Retina (tissue), 1 donor: ENCODE data around the gene MRGPRD.
"Not testable (repeated sequence)": the region's sequence is repeated elsewhere in the genome, so short reads cannot be mapped to it uniquely, and the experiment has no call there.

Experiments used
- DNase-seq: peaks from one replicate; pipeline ENCODE4 v3.0.0-alpha.2; 2016

MRGPRD gene

DNA sequence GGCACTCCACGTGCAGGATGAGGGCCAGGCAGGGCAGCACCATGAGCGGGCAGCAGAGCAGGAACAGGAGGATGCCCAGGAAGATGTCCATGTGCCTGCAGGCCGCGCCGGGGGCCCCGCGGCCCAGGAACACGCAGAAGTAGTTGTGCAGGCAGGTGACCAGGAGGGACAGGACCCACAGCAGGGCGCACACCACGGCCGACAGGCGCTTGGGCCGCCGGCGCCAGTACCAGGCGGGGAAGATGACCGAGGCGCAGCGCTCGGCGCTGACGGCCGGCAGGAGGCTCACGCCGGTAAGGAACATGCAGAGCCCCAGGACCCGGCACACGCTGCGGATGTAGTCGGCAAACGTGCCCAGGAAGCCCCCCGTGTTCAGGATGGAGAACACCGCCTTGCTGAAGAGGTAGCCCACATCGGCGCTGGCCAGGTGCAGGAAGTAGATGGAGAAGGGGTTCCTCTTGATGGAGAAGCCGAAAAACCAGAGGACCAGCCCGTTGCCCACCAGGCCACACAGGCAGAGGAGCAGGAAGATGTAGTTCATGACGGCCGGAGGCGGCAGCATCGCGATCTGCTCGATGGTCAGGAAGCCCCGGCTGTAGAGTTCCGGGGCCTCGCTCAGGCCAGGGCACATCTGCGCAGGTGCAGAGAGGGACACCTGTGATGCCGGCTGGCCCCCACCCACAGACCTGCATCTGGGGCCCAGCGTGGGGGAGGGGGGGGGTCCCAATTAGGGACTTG, 25.0 kb upstream of the MRGPRD start:
- DNase-seq = no peak

DNA sequence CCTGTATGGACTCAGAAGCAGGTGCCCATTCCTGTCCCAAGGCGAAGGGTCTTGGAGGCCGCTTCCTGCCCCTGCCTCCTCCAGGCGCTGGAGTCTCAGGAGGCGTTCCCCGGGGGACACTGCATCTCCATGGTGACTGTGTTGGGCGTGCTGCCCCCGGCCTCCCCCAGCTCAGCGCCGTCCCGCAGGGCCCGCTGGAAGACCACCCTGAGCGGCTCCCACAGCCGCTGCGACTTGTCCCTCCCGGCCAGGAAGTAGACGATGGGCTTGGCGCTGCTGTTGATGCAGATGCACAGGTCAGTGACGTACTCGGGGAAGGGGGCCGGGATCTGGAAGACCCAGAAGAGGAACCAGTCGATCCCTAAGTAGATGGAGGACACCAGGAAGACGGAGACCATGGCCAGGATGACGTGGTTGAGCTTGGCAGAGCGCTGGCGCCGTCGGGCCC, 24.4 kb upstream of the MRGPRD start:
- no peak for DNase-seq

DNA sequence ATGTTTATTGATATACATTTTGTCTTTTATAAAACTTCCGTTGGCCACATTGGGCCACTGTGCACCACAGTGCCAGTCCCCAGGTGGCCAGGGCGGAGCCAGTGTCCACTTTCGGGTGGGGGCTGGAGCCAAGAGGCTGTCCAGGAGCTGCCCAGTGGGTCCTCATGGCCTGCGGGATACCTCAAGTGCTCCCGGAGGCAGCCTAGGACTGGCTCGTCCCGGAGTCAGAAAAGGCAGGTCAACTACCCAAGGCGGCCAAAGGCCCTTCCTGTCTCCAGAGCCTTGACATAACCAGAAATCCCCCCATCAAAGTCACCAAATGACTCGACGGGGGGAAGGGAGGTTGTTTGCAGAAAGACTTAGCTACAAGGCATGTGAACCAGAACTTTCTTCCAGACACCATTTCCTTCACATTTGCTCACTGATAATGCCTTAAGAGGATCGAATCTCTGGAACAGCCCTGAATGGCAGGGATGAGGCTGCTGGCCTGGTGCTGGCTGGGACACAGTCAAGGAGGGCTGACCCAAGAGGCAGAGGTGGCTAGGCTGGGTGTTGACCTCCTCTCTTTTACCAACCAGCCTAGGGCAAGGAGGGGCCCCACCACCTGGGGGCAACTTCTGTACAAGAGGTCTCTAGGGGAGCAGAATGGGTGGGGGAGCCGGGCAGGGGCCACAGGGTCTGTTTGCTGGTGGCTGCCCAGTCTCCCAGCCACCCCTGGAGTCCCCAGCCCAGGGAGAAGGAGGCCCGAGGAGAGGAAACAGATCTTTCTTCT, 23.8 kb upstream of the MRGPRD start:
- DNase-seq = no peak

DNA sequence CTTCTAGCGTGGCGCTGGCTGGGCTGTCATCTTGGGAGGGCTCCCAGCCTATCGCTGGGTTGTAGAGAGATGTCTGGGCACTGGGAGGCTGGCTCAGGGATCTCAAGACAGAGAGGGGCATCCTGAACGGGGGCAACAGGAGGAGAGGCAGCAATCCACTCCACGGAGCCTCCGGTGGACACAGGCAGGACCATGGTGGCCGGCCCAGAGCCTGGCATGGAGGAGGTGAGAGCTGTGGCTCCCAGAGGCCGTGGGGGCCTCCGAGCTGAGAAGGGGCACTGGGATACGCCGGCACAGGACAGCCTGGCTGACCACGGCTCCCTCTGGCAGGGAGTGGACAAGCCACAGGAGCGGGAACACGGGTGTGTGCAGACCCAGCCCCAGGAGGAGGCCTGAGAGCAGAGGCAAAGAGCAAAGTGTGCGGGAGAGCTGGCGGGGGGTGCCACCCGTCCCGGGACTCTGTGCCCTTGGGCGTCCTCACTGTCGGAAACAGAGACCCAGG, 23.1 kb upstream of the MRGPRD start:
- no peak for DNase-seq

DNA sequence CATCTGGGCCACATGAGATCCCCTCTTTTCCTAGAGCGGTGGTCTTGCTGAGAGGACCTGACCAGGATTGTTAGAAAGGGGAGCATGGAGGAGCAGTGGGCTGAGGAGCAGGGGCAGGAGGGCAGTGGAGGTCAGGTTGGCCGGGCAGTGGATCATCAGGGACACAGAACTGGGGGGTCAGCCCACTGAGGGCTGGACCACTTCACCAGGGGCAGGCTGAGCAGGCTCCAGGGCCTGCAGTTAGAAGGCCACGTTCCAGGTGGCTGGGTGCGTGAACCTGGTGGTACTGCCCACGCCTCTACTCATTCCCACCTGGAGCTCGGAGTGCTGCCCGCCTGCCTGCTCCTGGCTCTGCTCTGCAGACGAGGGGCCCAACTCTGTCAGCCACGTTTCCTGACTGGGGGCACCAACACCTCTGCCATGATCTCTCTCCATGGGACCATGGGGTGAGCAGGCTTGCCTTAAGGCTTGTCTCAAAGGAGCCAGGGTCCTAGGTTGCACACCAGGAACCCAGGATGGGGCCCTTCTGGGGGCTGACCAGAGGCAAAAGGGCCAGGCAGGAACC, 22.6 kb upstream of the MRGPRD start:
- DNase-seq = no peak

DNA sequence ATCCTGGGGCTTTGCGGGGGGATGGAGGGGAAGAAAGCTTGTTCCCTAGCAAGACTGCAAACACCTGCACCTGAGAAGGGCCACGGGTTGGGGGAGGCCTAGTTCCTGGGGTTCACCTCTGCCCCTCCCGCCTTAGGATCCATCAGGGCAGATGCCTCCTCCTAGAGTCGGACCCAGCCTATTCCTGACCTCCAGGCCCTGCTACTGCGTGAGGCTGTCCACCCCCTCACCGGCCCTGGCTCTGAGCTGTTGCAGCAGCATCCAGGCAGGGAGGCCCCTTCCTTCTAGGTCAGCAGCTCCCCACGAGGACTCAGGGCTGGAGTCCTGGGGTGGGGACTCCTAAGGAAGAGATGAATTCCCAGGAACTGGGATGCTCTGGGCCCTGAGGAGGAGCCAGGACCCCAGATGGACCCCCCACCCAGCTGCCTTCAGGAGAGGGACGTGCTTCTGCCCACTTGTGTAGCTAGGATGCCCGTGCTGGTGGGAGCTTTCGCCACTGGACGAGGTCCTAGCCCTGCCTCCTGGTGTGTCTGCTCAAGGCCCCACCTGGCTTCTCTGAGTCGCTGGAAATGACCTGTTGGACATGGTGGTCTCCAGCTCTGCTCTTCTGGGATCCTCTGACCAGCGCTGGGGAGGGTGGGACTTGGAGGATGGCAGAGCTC, 21.9 kb upstream of the MRGPRD start:
- DNase-seq = no peak

DNA sequence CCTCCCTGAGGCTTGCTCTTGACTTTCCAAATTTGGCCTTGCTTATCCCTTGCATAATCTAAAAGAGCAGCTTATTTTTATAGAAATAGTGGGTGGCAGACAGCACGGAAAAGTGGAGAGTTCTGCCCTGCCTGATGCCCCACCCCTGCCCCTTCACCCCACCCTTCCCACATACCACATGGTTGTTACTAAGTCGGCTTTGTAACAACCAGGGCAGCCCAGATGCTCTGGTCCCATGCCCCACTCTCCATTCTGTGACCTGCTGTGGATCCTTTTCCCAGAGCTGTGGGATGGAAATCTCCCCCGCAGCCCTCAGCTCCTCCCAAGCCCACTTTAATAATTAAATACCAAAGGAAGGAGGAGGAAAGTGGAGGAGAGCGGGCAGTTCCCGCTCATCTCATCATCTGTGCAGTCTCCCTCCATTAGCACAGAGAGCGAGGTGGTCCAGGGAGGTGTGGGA, 21.4 kb upstream of the MRGPRD start:
- DNase-seq = no peak

DNA sequence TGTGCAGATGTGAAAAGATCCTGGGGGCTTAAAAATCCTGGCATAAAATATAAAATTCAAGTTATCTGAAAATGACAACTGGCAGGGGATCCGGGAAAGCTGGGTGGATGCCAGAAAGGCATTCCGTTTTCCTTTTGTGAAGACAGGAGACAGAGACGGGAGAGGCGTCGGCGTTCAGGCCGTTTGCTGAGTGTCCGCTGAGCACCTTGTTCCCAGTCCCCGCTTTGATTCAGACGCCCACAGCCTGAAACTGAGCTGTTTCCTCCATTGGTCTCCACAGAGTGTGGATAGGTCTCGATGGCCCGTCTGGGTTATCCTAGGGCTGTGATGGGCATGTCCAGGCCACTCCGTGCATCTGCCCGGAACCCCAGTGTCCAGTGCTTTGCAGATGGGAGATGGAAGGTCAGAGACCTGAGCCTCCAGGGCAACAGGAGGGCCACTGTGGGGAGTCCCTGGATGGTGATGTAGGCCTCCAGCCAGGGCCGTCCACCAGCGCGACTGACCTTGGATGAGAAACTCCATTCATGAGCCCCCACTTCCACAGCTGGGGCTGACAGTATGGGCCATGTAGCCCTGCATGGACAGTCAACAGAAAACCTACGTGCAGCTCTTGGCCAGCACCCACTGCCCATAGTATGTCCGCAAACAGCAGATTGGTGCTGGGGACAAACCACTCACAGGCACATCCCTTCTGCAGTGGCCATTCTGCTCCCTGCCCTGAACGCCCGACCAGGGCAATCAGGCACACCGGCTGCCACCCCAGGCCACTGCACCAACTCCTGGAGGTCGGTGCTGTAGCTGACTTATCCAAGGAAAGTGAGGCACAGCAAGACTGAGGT, 20.7 kb upstream of the MRGPRD start:
- DNase-seq = no peak

DNA sequence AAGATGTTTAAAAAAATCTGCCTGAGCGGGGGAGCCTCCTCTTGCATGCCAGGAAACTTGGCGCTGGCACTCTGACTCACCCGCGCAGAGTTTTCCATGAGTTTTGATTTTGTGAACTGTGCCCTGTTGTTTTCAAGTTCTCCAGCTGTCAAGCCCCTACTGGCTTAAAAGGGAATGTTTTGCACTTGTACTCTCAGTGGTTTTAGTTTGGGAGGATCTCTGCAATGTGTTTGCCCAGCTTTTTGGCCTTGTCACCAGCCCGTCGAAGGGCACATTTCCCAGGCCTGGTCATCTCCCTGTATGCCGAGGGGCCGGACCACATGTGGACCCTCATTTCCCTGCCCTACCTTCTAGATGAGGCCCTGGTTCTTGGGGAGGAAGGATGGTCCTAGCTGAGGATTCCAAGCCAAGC, 20.1 kb upstream of the MRGPRD start:
- no peak for DNase-seq

DNA sequence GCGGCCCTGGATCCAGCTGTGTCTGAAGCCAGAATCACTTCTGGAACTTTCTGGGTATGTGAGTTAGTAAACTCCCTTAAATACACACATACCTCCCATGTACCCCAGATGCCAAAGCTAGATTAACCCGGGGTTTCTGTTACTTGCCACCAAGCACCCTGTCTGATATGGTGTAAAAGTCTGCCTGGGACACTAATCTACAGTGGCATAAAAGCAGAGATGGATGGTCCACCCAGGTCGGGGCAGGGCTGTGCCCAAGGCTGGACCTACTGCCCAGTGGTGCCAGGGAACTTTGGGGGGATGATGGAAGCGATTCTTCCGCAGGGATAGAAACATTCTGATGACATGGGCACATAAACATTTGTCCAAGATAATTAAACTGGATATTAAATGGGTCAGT, 19.6 kb upstream of the MRGPRD start:
- no peak for DNase-seq

DNA sequence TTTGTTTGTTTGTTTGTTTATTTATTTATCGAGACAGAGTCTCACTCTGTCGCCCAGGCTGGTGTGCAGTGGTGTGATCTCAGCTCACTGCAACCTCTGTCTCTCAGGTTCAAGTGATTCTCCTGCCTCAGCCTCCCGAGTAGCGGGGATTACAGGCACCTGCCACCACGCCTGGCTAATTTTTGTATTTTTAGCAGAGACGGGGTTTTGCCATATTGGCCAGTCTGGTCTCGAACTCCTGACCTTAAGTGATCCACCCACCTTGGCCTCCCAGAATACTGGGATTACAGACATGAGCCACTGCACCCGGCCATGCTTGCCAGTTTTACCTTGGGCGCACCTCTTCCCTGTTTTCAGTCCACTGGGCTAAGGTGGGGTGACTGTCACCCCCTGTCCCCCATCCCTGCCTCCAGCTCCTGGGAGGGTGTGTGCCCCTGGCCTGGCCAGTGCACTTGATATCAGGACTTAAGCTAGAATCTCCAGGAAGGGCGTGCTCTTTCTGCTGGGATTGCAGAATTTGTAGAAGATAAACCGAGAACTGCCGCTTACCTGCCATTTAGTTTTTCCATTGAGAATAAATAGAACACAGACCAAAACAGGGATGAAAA, 19.1 kb upstream of the MRGPRD start:
- DNase-seq = not testable (repeated sequence)

DNA sequence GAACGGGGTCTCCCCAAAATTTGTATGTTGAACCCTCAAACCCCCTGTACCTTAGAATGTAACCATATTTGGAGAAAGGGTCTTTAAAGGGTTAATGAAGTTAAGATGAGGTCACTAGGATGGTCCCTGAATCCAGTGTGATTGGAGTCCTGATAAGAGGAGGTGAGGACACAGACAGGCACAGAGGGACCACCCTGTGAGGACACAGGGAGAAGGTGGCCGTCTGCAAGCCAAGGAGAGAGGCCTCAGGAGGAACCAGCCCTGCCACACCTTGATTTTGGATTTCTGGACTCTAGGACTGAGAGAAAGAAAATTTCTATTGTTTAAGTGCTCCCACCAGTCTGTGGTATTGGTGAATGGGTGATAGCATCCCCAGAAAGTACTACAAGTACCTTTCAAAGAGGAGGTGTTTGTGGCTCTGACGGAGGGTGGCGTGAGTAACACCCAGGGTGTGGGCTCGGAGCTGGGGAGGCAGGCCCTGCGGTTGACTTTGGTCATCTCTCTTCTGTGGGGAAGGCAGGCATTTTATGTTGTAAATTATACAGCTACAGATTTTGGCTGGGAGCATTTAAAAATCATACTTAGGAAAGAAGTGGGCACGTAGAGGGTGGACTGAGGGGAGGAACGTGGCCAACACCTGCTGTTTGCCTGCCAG, 18.4 kb upstream of the MRGPRD start:
- DNase-seq = no peak

DNA sequence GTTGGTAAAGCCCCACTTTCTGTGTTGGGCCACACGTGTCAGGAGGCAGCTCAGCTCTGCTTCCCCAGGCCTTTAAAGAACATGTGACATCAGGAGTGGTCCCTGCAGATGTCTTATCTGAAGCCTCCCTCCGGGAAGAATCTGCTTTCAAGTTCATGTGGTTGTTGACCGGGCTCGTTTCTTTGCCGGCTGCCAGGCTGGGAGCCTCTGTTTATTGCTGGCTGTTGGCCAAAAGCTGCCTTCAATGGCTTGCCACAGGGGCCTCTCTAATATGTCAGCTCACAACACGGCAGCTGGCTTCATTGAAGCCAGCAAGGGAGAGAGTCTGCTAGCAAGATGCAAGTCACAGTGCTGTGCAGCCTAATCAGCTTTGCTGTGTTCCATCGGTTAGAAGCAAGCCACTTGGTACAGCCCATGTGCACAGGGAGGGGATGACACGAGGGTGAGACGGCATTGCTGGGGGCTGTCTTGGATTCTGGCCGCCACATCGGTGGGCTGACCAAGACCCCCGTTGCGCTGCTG, 17.7 kb upstream of the MRGPRD start:
- DNase-seq = peak; percentile 60

DNA sequence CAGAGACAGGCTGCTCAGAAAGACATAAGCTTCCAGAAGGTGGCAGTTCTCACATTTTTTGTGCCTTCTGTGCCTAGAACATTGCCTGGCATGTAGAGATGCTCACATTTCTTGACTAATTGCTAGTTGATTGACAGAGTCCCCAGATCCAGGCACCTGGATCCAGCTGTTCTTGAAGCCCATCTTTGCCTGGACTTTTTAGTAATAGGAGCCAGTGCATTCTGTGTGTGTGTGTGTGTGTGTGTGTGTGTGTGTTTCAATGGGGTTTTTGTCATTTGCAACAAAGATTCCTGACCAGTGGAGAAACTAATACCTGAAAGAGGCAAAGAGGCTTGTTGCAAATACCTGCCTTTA, 17.2 kb upstream of the MRGPRD start:
- no peak for DNase-seq

DNA sequence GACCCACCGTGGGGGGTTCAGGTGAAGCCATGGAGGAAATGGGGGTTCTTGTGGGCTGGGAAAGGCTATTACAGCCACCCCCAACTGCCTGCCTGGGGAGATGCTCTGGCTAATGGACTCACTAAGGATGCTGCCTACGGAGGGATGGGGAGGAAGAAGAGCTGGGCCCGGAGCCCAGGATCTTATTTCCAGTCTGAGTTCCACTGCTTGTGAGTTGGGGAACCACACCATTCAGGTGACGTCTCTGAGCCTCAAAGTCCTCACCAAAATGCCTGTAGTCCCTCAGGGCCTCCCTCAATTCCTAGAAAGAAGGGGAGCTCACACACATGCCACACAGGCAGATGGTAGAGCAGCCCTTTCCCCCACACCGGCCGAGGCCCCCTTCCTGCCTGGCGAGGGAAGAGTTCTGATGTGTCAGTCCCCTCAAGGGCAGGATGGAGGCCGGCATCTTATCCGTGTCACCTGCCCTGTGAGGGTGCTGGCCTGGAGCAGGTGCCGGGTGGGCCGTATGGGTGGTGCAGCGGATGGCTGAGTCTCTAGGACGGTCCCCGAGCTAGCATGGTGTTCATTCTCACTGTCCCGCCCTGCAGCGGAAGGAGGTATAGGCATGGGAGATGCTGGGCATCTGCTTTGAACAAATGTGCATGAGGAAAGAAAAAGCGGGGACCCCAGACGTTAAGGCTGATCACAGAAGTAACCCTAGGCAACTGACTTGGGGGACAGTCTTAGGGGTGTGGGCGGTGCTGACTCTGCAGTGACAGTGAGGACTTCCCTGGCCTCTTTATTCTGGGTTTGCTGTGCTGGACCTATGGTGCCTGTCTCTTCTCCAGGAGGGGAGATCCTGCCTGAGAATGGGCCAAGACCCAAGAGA, 16.6 kb upstream of the MRGPRD start:
- no peak for DNase-seq

DNA sequence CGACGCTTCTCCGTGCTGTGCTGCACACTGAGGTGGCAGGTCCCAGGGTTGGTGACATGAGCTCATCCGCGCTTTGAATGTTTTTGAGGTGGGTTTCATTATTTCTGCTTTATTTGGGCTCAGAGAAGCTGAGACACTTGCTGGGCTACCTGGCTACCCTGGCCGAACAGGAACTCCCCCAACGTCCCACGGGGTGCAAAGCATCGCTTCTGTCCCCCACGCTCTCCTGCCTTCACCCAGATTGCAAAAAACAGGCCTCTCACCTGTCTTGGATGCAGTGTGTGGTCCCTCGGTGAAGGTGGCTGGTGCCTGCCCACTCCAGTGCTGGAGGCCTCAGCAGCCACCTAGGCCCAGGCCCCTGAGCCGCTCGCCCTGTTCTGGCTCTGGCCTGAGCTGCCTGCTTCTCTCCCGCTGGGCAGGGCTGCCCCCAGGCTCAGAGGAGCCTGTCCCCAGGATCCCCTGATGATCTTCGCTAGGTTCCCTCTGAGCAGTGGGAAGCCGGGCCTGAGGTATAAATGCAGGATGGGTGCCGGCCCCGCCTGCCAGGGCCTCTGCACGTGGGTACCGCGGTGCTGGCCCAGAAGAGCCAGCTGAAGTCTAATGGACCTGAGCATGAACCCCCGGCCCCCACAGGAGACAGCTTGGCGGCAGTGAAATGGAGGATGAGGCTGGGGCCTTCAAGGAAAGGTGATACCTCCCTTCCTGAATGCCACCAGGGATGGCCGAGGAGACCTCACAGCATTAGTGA, 15.8 kb upstream of the MRGPRD start:
- no peak for DNase-seq

DNA sequence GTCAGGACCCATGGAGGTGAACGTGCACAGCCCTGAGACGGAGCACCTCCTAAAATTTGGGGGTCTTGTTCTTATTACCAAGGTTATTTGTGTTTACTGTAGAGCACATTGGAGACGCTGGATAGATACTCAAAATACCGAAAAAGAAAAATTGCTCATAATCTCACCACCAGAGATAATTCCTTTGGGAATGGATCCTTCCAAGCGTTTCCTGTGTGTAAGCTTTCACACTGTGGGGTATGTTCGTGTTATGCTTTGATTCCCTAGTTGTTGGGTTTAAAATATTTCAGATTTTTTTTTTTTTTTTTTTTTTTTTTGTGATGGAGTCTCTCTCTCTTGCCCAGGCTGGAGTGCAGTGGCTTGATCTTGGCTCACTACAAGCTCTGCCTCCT, 14.1 kb upstream of the MRGPRD start:
- DNase-seq = no peak

DNA sequence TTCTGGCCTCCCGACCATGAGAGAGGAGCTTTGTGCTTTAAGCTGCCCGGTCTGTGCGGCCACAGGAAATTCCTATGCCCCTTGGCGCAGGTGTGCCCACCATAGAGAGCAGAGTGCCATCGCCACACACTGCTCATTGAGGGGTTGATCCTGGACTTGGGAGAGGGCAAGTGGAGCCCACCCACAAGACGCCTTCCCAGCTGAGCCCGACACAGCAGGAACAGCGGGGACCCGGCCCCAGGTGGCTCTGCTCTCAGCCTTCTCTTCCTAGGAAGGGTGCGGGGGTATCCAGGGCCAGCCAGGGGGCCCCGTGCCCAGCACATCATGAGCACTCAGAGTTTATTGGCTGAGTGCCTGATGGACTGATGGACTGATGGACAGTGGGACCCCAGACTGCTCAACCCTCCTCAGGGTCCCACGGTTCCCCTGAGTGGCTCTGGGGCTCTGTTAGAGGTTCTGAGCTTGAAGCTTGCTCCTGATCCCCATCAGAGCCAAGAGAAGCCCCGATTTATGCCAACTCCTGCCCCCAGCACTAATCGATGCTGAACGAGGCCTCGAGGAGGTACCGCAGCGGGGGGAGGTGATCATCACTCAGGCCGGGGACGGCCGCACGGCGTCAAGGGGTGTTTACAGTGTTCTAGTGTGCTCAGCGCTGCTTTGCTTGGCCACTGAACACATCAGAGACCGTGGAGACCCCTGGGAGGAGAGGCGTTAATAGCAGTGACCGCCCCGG, 13.5 kb upstream of the MRGPRD start:
- DNase-seq = no peak

DNA sequence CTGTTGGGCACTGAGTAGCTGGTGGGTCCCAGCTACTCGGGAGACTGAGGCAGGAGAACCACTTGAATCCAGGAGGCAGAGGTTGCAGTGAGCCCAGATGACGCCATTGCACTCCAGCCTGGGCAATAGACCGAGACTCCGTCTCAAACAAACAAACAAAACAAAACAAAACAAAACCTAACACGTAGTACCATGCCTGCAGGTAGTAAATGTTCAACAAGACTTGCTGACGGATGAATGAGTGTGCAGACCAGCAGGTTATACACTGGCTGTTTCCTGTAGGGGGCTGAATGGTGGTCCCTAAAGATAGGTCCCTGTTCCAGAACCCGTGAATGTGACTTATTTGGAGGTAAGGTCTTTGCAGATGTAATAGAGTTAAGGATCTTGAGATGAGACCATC, 12.8 kb upstream of the MRGPRD start:
- no peak for DNase-seq
